OCI-LY1 (cell line): ENCODE measurements around the gene FMNL3.

ENCODE experiments used
- H2AFZ ChIP-seq: fragments of 200-600 bp; sonication (generic), shearing (Covaris generic); 2 replicates; pipeline ENCODE4 v1.6.0; 2014; ENCODE audit warnings: antibody characterized with exemption, mild to moderate bottlenecking, low read length
- H3F3A ChIP-seq: fragments of 200-600 bp; sonication (generic), shearing (Covaris generic); 2 replicates; pipeline ENCODE4 v1.6.0; 2014; ENCODE audit warnings: mild to moderate bottlenecking, antibody characterized with exemption, low read length, moderate library complexity; ENCODE audit not compliant: insufficient read depth
- H3K27ac ChIP-seq: fragments of 200-600 bp; sonication (generic); 2 replicates; pipeline ENCODE4 v1.5.1; 2014; ENCODE audit warnings: low read length, mixed run types, mild to moderate bottlenecking, low read depth; ENCODE audit not compliant: poor library complexity, severe bottlenecking
- H3K27me3 ChIP-seq: fragments of 200-600 bp; sonication (generic); 2 replicates; pipeline ENCODE4 v1.6.0; 2014; ENCODE audit warnings: antibody characterized with exemption, mild to moderate bottlenecking, low read length, moderate library complexity; ENCODE audit not compliant: insufficient read depth
- H3K36me3 ChIP-seq: fragments of 200-600 bp; sonication (generic); 2 replicates; pipeline ENCODE4 v1.6.1; 2014; ENCODE audit warnings: mild to moderate bottlenecking, antibody characterized with exemption, low read length, moderate library complexity, mixed read lengths; ENCODE audit not compliant: insufficient read depth
- H3K4me1 ChIP-seq: fragments of 200-600 bp; sonication (generic); 2 replicates; pipeline ENCODE4 v1.5.1; 2014; ENCODE audit warnings: mild to moderate bottlenecking, low read length, moderate library complexity; ENCODE audit not compliant: insufficient read depth, severe bottlenecking
- H3K4me2 ChIP-seq: fragments of 200-600 bp; sonication (generic), shearing (Covaris generic); 2 replicates; pipeline ENCODE4 v1.6.1; 2014; ENCODE audit warnings: low read length
- H3K4me3 ChIP-seq: fragments of 200-600 bp; sonication (generic); 2 replicates; pipeline ENCODE4 v1.5.1; 2014; ENCODE audit warnings: low read length, low read depth, mild to moderate bottlenecking, mixed read lengths; ENCODE audit not compliant: poor library complexity, severe bottlenecking
- H3K79me2 ChIP-seq: fragments of 200-600 bp; shearing (Covaris generic); 2 replicates; pipeline ENCODE4 v1.6.1; 2016; ENCODE audit warnings: mixed run types, low read length, mixed read lengths; ENCODE audit not compliant: insufficient read depth
- H3K9ac ChIP-seq: fragments of 200-600 bp; sonication (generic), shearing (Covaris generic); 2 replicates; pipeline ENCODE4 v1.6.1; 2014; ENCODE audit warnings: mild to moderate bottlenecking, low read length, mixed read lengths
- H3K9me2 ChIP-seq: fragments of 200-600 bp; sonication (generic), shearing (Covaris generic); 2 replicates; pipeline ENCODE4 v1.6.1; 2014; ENCODE audit warnings: low read depth, mild to moderate bottlenecking, low read length, mixed read lengths
- H3K9me3 ChIP-seq: fragments of 200-600 bp; shearing (Covaris generic); 2 replicates; pipeline ENCODE4 v1.6.1; 2014; ENCODE audit warnings: low read length, mixed read lengths
- H4K20me1 ChIP-seq: fragments of 200-600 bp; sonication (generic), shearing (Covaris generic); 2 replicates; pipeline ENCODE4 v1.6.0; 2016; ENCODE audit warnings: mild to moderate bottlenecking, low read length; ENCODE audit not compliant: insufficient read depth
- EZH2 ChIP-seq: fragments of 200-600 bp; sonication (generic), shearing (Covaris generic); IDR thresholded peaks from 2 replicates; pipeline ENCODE4 v1.8.0; 2017; ENCODE audit warnings: borderline replicate concordance, mixed run types, mild to moderate bottlenecking, antibody characterized with exemption, low read length, moderate library complexity, mixed read lengths
- TF ChIP-seq, protein P1 (sequence below): fragments of 200-600 bp; sonication (generic), shearing (Covaris generic); IDR thresholded peaks from 2 replicates; pipeline ENCODE4 v1.5.1; 2017; ENCODE audit warnings: mild to moderate bottlenecking, antibody characterized with exemption, low read length, moderate library complexity, mixed read lengths

Gene FMNL3

DNA sequence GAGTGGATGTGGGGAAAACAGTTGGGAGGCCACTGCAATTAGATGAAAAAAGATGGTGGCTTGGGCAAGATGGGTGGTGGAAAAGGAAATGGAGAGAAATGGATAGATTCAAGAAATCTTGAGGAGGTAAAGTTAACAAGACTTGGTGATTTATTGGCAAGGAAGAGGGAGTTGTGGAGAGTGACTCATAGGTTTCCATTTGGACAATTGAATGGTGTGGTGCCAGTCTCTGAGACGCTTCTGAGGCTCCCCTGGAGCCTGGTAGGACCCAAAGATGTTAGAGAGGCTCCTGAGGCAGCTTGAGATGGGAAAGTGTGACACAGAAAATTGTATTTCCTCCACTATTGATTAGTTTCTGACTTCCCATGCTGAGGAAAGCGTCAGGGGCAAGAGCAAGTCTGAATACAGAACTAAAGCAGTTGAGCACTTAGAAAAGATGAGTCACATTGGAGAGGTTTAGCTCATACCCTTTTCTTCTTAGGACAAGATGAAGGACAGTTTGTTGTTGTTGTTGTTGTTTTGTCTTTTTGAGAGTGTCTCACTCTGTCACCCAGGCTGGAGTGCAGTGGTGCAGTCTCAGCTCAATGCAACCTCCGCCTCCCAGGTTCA is 79.3 kb downstream of the FMNL3 start:
- H3K27me3 ChIP-seq = peaks cover 11% of the 10 kb centered on the region; the same call in 1 of the 2 replicates
- no peaks in the 10 kb centered on the region for H3K79me2 ChIP-seq
- H3K4me2 ChIP-seq = no peak overlapping the region
- H3K4me3 ChIP-seq = no peak overlapping the region
- H2AFZ ChIP-seq = no peak overlapping the region
- no peaks in the 10 kb centered on the region for H4K20me1 ChIP-seq
- H3K9me3 ChIP-seq = no peaks in the 10 kb centered on the region
- no peaks in the 10 kb centered on the region for H3K36me3 ChIP-seq
- H3F3A ChIP-seq = no peaks in the 10 kb centered on the region
- TF ChIP-seq, protein P1, sequence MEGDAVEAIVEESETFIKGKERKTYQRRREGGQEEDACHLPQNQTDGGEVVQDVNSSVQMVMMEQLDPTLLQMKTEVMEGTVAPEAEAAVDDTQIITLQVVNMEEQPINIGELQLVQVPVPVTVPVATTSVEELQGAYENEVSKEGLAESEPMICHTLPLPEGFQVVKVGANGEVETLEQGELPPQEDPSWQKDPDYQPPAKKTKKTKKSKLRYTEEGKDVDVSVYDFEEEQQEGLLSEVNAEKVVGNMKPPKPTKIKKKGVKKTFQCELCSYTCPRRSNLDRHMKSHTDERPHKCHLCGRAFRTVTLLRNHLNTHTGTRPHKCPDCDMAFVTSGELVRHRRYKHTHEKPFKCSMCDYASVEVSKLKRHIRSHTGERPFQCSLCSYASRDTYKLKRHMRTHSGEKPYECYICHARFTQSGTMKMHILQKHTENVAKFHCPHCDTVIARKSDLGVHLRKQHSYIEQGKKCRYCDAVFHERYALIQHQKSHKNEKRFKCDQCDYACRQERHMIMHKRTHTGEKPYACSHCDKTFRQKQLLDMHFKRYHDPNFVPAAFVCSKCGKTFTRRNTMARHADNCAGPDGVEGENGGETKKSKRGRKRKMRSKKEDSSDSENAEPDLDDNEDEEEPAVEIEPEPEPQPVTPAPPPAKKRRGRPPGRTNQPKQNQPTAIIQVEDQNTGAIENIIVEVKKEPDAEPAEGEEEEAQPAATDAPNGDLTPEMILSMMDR = no peak
- TF ChIP-seq EZH2 = no peak
- H3K27ac ChIP-seq = no peak overlapping the region
- no peaks in the 10 kb centered on the region for H3K9me2 ChIP-seq
- H3K4me1 ChIP-seq = peaks cover 2% of the 10 kb centered on the region
- H3K9ac ChIP-seq = no peak overlapping the region

DNA sequence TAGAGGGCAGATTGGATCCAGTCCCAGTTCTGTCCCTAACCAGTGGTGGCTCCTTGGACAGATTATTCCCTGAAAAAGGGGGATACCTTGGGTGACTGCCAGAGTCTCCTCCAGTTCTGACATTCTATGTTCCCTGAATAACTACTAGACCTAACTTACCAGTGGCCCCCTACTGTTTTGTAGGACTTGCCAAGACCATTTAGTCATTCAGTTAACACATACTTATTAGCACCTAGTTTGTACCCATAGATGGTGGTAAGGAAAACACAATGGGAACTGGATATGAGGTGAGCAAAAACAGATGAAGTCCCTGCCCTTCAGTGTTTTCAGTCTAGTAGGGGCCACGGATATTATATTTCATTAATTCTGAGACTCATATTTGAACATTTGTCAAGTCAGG is 80.4 kb downstream of the FMNL3 start:
- no peak for TF ChIP-seq EZH2
- TF ChIP-seq, protein P1 = no peak
- Histone ChIP-seq H3K9me2 (no peaks in the 10 kb centered on the region), H2AFZ (no peak overlapping the region), H3K4me2 (no peak overlapping the region), H3K4me3 (no peak overlapping the region), H3K9ac (no peak overlapping the region), H3K27me3 (peaks cover 11% of the 10 kb centered on the region; the same call in 1 of the 2 replicates), H3K4me1 (peaks cover 13% of the 10 kb centered on the region), H3K36me3 (no peaks in the 10 kb centered on the region), H3K79me2 (no peaks in the 10 kb centered on the region), H3F3A (no peaks in the 10 kb centered on the region), H4K20me1 (no peaks in the 10 kb centered on the region), H3K27ac (no peak overlapping the region), H3K9me3 (no peaks in the 10 kb centered on the region)

DNA sequence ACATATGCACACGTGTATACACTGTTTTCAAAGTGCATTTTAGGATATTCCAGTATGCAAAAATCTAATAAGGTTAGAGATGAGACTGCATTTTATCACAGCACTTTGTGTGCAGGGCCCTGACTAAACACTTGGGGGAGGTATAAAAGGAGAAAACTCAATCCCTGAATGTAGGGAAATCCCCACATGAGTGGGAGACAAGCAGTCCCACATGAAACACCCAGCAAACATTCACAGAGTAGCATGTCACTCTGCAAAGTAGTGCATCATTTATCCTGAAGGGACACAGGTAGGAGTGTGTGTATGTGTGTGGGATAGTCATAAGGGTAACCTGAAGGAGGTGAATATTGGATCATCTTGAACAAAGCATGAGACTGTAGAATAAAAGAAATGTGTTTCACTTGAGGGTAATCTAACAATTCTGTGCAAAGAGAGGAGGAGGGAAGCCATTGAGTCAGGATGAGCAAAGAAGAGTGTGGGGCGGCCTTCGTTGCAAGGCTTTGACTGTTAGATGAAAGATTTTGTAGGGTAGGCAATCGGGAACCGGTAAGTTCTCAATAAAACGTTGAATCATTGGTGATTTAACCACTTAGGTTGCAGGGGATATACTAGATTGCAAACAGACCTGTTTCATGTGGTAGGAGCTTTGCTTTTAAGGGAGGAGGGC is 80.9 kb downstream of the FMNL3 start:
- H3K9ac ChIP-seq = no peak overlapping the region
- H3K9me2 ChIP-seq = no peaks in the 10 kb centered on the region
- no peak overlapping the region for H3K4me2 ChIP-seq
- H3K79me2 ChIP-seq = no peaks in the 10 kb centered on the region
- H4K20me1 ChIP-seq = no peaks in the 10 kb centered on the region
- H3K4me1 ChIP-seq = peaks cover 17% of the 10 kb centered on the region
- H3F3A ChIP-seq = no peaks in the 10 kb centered on the region
- no peaks in the 10 kb centered on the region for H3K9me3 ChIP-seq
- no peak for TF ChIP-seq EZH2
- TF ChIP-seq, protein P1 = no peak; the same call in 1 of the 2 replicates
- no peaks in the 10 kb centered on the region for H3K36me3 ChIP-seq
- H3K27ac ChIP-seq = no peak overlapping the region
- no peak overlapping the region for H2AFZ ChIP-seq
- H3K4me3 ChIP-seq = no peak overlapping the region
- peaks cover 11% of the 10 kb centered on the region; the same call in 1 of the 2 replicates for H3K27me3 ChIP-seq
